OCI-LY1 (cell line): Measurements from ENCODE around the gene CNIH2.

ENCODE experiments used
- EZH2 ChIP-seq: fragments of 200-600 bp; sonication (generic), shearing (Covaris generic); IDR thresholded peaks from 2 replicates; pipeline ENCODE4 v1.8.0; 2017; ENCODE audit warnings: borderline replicate concordance, mixed run types, mild to moderate bottlenecking, antibody characterized with exemption, low read length, moderate library complexity, mixed read lengths
- TF ChIP-seq, protein P1 (sequence below): fragments of 200-600 bp; sonication (generic), shearing (Covaris generic); IDR thresholded peaks from 2 replicates; pipeline ENCODE4 v1.5.1; 2017; ENCODE audit warnings: mild to moderate bottlenecking, antibody characterized with exemption, low read length, moderate library complexity, mixed read lengths

DNA sequence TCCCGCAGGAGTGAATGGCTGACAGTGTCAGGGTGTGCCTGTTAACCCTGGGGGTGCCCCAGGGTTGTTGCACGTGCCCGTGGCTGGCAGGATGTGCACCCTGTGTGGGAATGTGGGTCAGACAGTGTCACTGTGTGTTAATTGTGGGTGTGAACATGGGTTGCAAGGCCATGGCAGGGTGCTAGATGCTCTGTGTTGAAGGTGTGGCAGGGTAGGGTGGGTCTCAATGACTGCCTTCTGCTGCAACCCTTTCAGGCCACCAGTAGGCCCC, 50.0 kb downstream of the CNIH2 start:
- no peak for TF ChIP-seq EZH2
- TF ChIP-seq, protein P1, sequence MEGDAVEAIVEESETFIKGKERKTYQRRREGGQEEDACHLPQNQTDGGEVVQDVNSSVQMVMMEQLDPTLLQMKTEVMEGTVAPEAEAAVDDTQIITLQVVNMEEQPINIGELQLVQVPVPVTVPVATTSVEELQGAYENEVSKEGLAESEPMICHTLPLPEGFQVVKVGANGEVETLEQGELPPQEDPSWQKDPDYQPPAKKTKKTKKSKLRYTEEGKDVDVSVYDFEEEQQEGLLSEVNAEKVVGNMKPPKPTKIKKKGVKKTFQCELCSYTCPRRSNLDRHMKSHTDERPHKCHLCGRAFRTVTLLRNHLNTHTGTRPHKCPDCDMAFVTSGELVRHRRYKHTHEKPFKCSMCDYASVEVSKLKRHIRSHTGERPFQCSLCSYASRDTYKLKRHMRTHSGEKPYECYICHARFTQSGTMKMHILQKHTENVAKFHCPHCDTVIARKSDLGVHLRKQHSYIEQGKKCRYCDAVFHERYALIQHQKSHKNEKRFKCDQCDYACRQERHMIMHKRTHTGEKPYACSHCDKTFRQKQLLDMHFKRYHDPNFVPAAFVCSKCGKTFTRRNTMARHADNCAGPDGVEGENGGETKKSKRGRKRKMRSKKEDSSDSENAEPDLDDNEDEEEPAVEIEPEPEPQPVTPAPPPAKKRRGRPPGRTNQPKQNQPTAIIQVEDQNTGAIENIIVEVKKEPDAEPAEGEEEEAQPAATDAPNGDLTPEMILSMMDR, result no peak
